Right ventricle myocardium superior (tissue), 1 donor: Measurements from ENCODE around the gene COG2. TPM values are rescaled to one million over a fixed set of nuclear protein-coding genes. Genes with fewer than 3 reads are reported as not detected.
"Not testable (repeated sequence)": the region's sequence is repeated elsewhere in the genome, so short reads cannot be mapped to it uniquely, and the experiment has no call there.

ENCODE experiments used
- ATAC-seq: fragments of 200-7000 bp; cut with Tn5 transposase; one replicate; pipeline ENCODE4 v1.9.1; 2020; ENCODE audit warnings: mild to moderate bottlenecking; ENCODE audit not compliant: poor library complexity
- DNase-seq: peaks from one replicate; pipeline ENCODE4 v3.0.0-alpha.2; 2020
- intact Hi-C: fragments of 100-400 bp; cut with DNase I; formaldehyde crosslinking; loops from one replicate; pipeline ENCODE4 v1.11.2; 2022
- total RNA-seq: library from RNA; stranded (reverse); fragmentation: NEBNext Ultra II Directional; extraction: Animal tissue kit (Norgen Biotek cat#: 25700); gene quantifications from one replicate; pipeline ENCODE4 v1.2.1, GENCODE V29; 2021
- donor health status: DM: no; HTN: yes; CAD: no; lungs with severe emphysema.

The COG2 gene
- total RNA-seq, 1 donor from 2014 or later = 24.6 TPM

GRCh38 chr1:230693777-230694176, 51.5 kb downstream of the COG2 start:
- no peak for ATAC-seq

GRCh38 chr1:230694464-230694863, 52.2 kb downstream of the COG2 start:
- ATAC-seq (no peak), DNase-seq (no peak)
- intact Hi-C loops = no loop called here

More at GRCh38 chr1:230693777-230694176, 51.5 kb downstream of the COG2 start:
- no peak for DNase-seq
- intact Hi-C loops = no loop called here

DNA sequence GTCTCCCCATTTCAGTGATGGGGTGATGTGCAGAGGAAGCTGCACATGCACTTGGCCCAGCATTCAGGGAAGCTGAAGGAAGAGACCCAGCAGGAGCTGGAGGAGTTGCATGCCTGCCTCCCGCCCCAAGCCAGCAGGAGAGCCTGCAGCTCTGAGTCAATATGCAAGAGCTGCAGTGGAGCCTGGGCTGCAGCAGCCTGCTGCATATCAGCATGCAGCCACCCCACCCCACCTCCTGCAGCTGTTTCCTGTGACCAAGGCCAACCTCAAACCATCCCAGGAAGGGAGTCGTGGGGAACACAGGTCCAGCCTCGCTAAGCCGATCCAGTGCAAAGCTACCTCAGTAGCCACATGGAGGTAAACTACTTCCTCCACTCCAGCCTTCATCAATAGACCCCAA, 52.7 kb downstream of the COG2 start:
- DNase-seq (no peak), ATAC-seq (no peak)
- intact Hi-C loops = no loop called here

DNA sequence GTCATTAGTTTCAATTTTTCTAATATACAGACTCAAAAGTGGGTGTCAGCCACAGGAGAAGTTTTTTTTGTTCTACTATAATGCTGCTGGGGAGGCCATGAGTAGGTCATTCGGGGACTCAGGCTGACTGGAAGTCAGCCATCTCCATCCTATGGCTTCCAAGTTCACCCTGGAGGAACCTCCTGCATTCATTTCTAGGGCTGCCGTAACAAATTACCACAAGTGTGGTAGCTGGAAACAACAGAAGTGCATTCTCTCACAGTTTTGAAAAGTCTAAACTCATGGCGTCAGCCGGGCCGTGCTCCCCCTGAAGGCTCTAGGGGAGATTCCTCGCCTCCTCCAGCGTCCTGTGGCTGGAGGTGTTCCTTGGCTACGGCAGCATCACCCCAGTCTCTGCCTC, 53.9 kb downstream of the COG2 start:
- ATAC-seq (peak; percentile 27), DNase-seq (no peak)
- intact Hi-C loops = no loop called here

GRCh38 chr1:230696722-230697437, 54.6 kb downstream of the COG2 start:
- peak; percentile 30 for ATAC-seq
- intact Hi-C loops = no loop called here

DNA sequence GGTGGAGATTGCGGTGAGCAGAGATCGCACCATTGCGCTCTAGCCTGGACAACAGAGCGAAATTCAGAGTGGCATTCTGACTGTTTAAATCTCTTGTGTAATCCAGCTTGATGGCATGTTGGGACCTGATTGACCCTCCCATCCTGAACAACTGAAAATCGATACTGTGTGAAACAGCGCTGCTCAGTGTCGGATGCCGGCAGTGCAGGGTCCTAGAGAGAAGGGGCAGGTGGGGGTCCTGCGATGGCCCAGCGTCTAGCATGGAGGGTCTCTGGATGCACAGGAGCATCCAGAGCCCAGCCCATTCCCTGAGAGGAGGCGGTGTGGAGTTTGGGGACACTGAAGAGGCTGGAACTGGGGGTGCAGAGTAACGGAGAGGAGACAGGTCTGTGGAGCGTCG, 55.8 kb downstream of the COG2 start:
- ATAC-seq = no peak
- DNase-seq = no peak
- intact Hi-C loops = no loop called here

More at GRCh38 chr1:230696722-230697437, 54.6 kb downstream of the COG2 start:
- DNase-seq = no peak

DNA sequence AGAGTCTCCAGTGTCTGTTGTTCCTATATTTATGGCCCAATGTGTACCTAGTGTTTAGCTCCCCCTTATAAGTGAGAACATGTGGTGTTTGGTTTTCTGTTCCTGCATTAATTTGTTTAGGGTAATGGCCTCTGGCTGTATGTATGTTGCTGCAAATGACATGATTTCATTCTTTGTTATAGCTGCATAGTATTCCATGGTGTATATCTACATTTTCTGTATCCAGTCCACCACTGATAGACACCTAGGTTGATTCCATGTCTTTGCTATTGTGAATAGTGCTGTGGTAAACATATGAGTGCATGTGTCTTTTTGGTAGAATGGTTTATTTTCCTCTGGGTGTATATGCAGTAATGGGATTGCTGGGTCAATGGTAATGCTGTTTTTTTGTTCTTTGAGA, 56.7 kb downstream of the COG2 start:
- DNase-seq, intact Hi-C loops, ATAC-seq: not testable (repeated sequence)

- intact Hi-C loops = no loop called here
- no peak for ATAC-seq
- no peak for DNase-seq
Measured at GRCh38 chr1:230699716-230700115, 57.4 kb downstream of the COG2 start.

DNA sequence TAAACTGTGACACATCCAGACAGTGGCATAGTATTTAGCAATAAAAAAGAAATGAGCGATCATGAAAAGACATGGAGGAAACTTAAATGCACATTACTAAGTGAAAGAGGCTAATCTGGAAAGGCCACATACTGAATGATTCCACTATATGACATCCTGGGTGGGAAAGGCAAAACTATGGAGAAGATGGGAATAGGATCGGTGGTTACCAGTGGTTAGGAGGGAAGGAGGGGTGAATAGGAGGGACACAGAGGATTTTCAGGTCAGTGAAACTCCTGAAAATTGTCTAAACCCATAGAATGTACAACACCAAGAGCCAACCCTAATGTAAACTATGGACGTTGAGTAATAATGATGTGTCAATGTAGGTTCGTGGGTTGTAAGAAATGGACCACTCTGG, 57.9 kb downstream of the COG2 start:
- no peak for DNase-seq
- ATAC-seq = no peak
- intact Hi-C loops = no loop called here

GRCh38 chr1:230701434-230701833, 59.2 kb downstream of the COG2 start:
- intact Hi-C loops = no loop called here
- ATAC-seq (no peak), DNase-seq (no peak)

- DNase-seq = no peak
- ATAC-seq = no peak
- intact Hi-C loops = no loop called here
Measured at GRCh38 chr1:230701895-230702768, 59.9 kb downstream of the COG2 start.

DNA sequence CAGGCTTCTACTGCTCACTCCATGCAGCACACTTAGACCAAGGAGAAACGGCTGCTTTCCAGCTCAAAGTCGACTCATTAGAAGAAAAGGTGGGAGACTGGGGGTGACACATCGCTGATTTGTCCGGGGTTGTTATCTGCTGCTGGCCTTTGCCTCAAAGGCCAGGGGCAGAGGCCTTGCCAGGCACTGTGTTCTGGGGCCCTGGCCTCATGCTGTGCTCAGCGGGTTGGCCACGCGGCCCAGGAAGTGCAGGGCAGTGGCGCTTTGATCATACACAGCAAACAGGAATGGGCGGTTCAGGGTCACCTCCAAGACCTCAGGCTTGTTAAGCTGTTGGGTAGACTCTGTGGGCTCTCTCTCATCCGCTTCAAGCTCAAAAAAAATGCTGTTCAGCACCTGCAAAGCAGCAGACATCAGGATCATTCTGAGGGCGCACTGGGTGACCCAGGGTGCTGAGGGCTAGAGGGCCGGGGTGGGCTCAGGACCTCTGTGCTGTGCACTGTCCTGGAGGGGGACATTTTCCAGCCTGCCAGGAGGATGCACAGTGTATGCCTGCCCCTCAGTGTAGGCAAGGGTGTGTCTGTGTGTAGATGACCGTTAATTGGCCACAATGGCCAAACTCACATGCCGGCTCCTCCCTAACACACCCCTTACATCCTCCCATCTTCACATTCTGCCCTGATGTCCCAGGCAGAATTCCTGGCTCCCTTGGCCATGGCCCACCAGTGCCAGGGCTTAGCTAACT, 60.8 kb downstream of the COG2 start:
- no peak for ATAC-seq
- intact Hi-C loops = no loop called here
- no peak for DNase-seq

GRCh38 chr1:230703679-230704385, 61.6 kb downstream of the COG2 start:
- ATAC-seq = no peak
- no peak for DNase-seq
- intact Hi-C loops = no loop called here

DNA sequence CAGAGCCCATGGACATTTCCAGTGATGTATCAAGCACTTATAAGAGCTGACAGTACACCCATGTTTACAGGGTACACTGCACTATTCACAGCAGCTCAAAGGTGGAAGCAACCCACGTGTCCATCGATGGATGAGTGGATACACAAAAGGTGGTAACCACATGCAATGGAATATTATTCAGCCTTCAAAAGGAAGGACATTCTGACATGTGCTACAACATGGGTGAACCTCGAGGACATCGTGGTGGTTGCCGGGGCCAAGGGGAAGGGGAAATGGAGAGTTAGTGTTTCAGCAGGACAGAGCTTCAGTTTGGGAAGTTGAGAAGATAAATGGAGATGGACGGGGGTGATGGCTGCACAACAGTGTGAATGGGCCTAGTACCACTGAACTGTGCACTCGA, 62.5 kb downstream of the COG2 start:
- DNase-seq (no peak), ATAC-seq (no peak)
- intact Hi-C loops = no loop called here

GRCh38 chr1:230705289-230706019, 63.2 kb downstream of the COG2 start:
- DNase-seq (no peak), ATAC-seq (no peak)
- intact Hi-C loops = no loop called here

DNA sequence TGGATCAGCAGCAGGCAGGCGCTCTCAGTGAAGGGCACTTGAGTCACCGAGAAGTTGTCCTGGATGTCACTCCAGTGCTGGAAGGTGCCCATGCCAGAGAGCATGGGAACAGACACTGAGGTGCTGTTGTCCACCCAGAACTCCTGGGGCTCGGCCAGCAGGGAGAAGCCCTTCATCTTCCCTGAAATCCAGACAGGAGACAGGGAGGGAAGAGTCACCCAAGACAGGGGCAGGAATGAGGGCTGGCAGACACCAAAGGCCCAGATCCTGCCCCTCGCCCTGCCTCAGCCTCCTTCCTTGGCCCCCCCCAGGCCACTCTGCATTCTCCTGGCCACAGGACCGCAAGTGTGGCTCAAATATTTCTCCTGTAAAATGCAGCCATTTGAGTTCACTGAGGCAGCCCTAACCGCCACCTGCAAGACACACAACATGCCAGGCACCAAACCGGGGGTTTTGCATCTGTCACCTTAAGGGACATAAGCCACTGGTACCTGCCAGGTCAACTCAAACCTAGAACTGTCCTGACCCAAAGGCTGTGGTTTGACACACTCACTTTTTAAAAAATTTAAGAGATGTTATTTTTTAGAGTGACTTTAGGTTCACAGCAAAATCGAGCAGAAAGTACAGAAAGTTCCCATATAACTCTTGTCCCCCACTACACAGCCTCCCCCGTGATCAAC, 63.9 kb downstream of the COG2 start:
- intact Hi-C loops = no loop called here
- ATAC-seq (no peak), DNase-seq (no peak)

DNA sequence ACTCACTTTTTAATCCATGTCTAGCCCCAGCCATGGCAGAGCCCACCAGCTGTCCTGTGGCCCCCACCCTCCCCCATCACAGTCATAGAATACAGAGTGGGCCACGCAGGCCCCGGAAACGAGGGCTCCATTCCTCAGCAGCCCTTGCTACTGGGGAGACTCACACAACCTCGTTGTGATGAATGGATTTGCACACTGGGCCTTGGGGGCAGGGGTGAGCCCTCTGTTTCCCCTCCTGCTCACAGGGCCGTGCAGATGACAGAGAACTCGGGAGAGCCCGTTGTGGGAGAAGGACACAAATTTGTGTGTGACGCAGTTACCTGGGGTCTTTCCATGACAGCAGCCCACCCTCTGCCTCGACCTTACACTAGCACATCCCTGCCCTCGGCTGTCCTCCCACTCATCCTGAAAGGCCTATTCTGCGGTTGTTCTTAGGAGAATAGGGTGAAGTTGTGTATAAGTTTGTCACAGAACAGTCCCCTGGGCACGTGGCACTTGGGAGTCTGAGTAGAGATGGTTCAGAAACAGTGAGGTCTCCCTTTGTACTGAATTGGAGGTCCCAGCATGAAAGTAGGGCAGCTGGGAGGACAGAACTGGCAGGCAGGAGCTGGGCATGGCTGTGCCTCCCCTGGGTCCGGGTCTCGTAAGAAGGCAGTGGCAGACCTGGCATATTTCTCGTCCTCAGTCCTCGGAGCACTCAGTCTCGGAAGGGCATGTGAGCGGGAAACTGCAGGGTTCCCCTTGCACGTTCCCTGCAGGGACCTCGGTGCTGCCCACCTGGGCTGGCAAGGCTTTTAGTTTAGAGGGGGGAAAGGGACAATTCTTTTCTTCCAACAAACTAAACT, 64.8 kb downstream of the COG2 start:
- intact Hi-C loops = no loop called here
- no peak for DNase-seq
- ATAC-seq = no peak
